H1 (cell line): ENCODE measurements around the gene IL17RD. TPM values are rescaled to one million over a fixed set of nuclear protein-coding genes. Genes with fewer than 3 reads are reported as not detected.

Source experiments
- CHD7 ChIP-seq: fragments of 300-600 bp; sonication (generic); IDR thresholded peaks from 2 replicates; pipeline ENCODE4 v1.7.1; 2012; ENCODE audit warnings: low read length, moderate library complexity, mild to moderate bottlenecking, inconsistent platforms; ENCODE audit not compliant: insufficient replicate concordance
- KDM4A ChIP-seq: IDR thresholded peaks from one replicate; pipeline ENCODE4 v1.7.1; 2012; ENCODE audit warnings: low read depth, mild to moderate bottlenecking, moderate library complexity, low read length, inconsistent platforms; ENCODE audit not compliant: severe bottlenecking
- RNF2 ChIP-seq: fragments of 200-900, 300-1000 bp; sonication (generic); IDR thresholded peaks from 2 replicates; pipeline ENCODE4 v1.7.1; 2016; ENCODE audit warnings: borderline replicate concordance, low read depth, mild to moderate bottlenecking, antibody characterized with exemption, low read length; ENCODE audit not compliant: poor library complexity, severe bottlenecking; ENCODE audit errors: missing control alignments
- SAP30 ChIP-seq: fragments of 300-600 bp; sonication (generic); IDR thresholded peaks from 2 replicates; pipeline ENCODE4 v1.7.1; 2012; ENCODE audit warnings: low read length, moderate library complexity, mild to moderate bottlenecking, inconsistent platforms; ENCODE audit not compliant: insufficient read depth, insufficient replicate concordance
- SIRT6 ChIP-seq: IDR thresholded peaks from one replicate; pipeline ENCODE4 v1.7.1; 2012; ENCODE audit warnings: low read length, inconsistent platforms
- polyA plus RNA-seq, 7 experiments: library from polyadenylated mRNA; depleted of rRNA in 3 of 7; stranded (reverse) in 5 of 7; unstranded in 2 of 7; fragments of >200 nt in 5 of 7; fragments of 200-250 nt in 2 of 7; gene quantifications; 1 replicate in 5 of 7; 2 replicates in 1 of 7; 4 replicates in 1 of 7; pipeline versions ENCODE4 v1.2.1 to v1.2.3, GENCODE V29; 2011 to 2013; ENCODE audit warnings: missing spikeins in 2 of 7, mixed read lengths in 2 of 7
- total RNA-seq: library from RNA; stranded (reverse); fragmentation: NEBNext Ultra II Directional; extraction: Animal tissue kit (Norgen Biotek cat#: 25700); gene quantifications from 2 replicates; pipeline ENCODE4 v1.2.1, GENCODE V29; 2021

The IL17RD gene
- total and polyA plus RNA-seq, 2 of the 8 experiments (the other 6 are each of a cell fraction or from before 2014, with no cell fraction given): 10.9 to 48.9 TPM

DNA sequence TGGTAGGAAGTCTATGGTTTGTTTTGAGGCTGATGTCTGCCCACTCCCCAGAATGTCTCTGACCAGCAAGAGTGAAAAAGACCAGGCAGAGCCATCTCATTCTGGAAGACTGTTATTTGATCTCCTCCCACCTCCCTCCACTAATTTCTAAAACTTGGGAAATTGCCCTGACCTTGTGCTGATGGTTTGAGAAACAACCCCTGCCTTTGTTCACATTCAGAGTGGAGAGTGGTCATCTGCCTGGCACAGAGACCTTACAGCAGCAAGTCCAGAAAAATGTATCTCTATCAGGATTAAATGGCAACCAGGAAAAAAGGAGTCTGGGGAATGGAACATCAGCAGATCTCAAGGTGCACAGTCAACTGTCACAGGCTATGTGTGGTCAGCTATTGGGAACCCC, 79.0 kb downstream of the IL17RD start (continued):
- TF ChIP-seq CHD7 (no peak), RNF2 (no peak), KDM4A (no peak), SIRT6 (no peak), SAP30 (no peak)
